GM23248 (cell line): ENCODE measurements around the gene DNAAF3.

Source experiments
- EZH2 ChIP-seq: fragments of 200-600 bp; sonication (generic); IDR thresholded peaks from 2 replicates; pipeline ENCODE4 v1.6.1; 2018; ENCODE audit warnings: antibody characterized with exemption, mild to moderate bottlenecking; ENCODE audit not compliant: insufficient read depth, poor library complexity, severe bottlenecking
- EZH2phosphoT487 ChIP-seq: fragments of 200-600 bp; sonication (generic); IDR thresholded peaks from 2 replicates; pipeline ENCODE4 v1.6.1; 2018; ENCODE audit warnings: antibody characterized with exemption, moderate library complexity, mild to moderate bottlenecking, low read depth; ENCODE audit not compliant: insufficient read depth

- no peak for TF ChIP-seq EZH2
- no peak for TF ChIP-seq EZH2phosphoT487
These were observed 47.9 kb downstream of the DNAAF3 start for GRCh38 chr19:55118401-55118991.
